ENCODE data around the gene SMAD4.

The SMAD4 gene

GRCh38 chr18:51041677-51042352 lies 11.8 kb downstream of the SMAD4 start:
- H3K79me2 ChIP-seq (ENCODE audit: control insufficient read depth, insufficient read depth, low read length, unreplicated experiment) = peaks cover 96% of the 10 kb centered on the region
- H3K4me3 ChIP-seq (ENCODE audit: low read depth, low read length) = no peak overlapping the region
- no peak overlapping the region for H3K27ac ChIP-seq (ENCODE audit: low read depth, low read length)
- no peaks in the 10 kb centered on the region for H3K27me3 ChIP-seq (ENCODE audit: insufficient read depth, low read length)
- peaks cover 34% of the 10 kb centered on the region for H3K4me1 ChIP-seq (ENCODE audit: control insufficient read depth, insufficient read depth, low read length, unreplicated experiment)
- H3K36me3 ChIP-seq (ENCODE audit: insufficient read depth, low read length) = peaks cover 1% of the 10 kb centered on the region; the same call in 1 of the 2 replicates
- no peak overlapping the region for H2AFZ ChIP-seq (ENCODE audit: low read length, unreplicated experiment)

- peak overlapping the region; percentile 50 for H3K4me3 ChIP-seq (ENCODE audit: low read depth, low read length)
- H3K4me1 ChIP-seq (ENCODE audit: control insufficient read depth, insufficient read depth, low read length, unreplicated experiment) = peaks cover 15% of the 10 kb centered on the region
- peak overlapping the region; percentile 0; the same call in 1 of the 2 replicates for H3K27ac ChIP-seq (ENCODE audit: low read depth, low read length)
- H3K79me2 ChIP-seq (ENCODE audit: control insufficient read depth, insufficient read depth, low read length, unreplicated experiment) = peaks cover 84% of the 10 kb centered on the region
- no peaks in the 10 kb centered on the region for H3K27me3 ChIP-seq (ENCODE audit: insufficient read depth, low read length)
- H2AFZ ChIP-seq (ENCODE audit: low read length, unreplicated experiment) = no peak overlapping the region
- peaks cover 18% of the 10 kb centered on the region; the same call in 1 of the 2 replicates for H3K36me3 ChIP-seq (ENCODE audit: insufficient read depth, low read length)
Measured at GRCh38 chr18:51044928-51045585, 15.0 kb downstream of the SMAD4 start.

- Histone ChIP-seq H3K27me3 (ENCODE audit: insufficient read depth, low read length) (no peaks in the 10 kb centered on the region), H2AFZ (ENCODE audit: low read length, unreplicated experiment) (no peak overlapping the region), H3K79me2 (ENCODE audit: control insufficient read depth, insufficient read depth, low read length, unreplicated experiment) (peaks cover 69% of the 10 kb centered on the region), H3K4me1 (ENCODE audit: control insufficient read depth, insufficient read depth, low read length, unreplicated experiment) (peaks cover 21% of the 10 kb centered on the region), H3K36me3 (ENCODE audit: insufficient read depth, low read length) (peaks cover 18% of the 10 kb centered on the region; the same call in 1 of the 2 replicates), H3K27ac (ENCODE audit: low read depth, low read length) (no peak overlapping the region), H3K4me3 (ENCODE audit: low read depth, low read length) (no peak overlapping the region)
Measured at GRCh38 chr18:51048190-51048589, 18.2 kb downstream of the SMAD4 start.

- Histone ChIP-seq H3K79me2 (ENCODE audit: control insufficient read depth, insufficient read depth, low read length, unreplicated experiment) (peaks cover 67% of the 10 kb centered on the region), H3K36me3 (ENCODE audit: insufficient read depth, low read length) (peaks cover 18% of the 10 kb centered on the region; the same call in 1 of the 2 replicates), H3K4me1 (ENCODE audit: control insufficient read depth, insufficient read depth, low read length, unreplicated experiment) (peaks cover 30% of the 10 kb centered on the region)
Measured at GRCh38 chr18:51049137-51049536, 19.1 kb downstream of the SMAD4 start.

GRCh38 chr18:51051105-51051712 lies 21.2 kb downstream of the SMAD4 start:
- Histone ChIP-seq H2AFZ (ENCODE audit: low read length, unreplicated experiment) (no peak overlapping the region), H3K4me3 (ENCODE audit: low read depth, low read length) (no peak overlapping the region), H3K4me1 (ENCODE audit: control insufficient read depth, insufficient read depth, low read length, unreplicated experiment) (peaks cover 16% of the 10 kb centered on the region), H3K27ac (ENCODE audit: low read depth, low read length) (0 out of 2 replicates have a peak overlapping the region, but pooled peaks have one; percentile 11), H3K27me3 (ENCODE audit: insufficient read depth, low read length) (no peaks in the 10 kb centered on the region), H3K79me2 (ENCODE audit: control insufficient read depth, insufficient read depth, low read length, unreplicated experiment) (peaks cover 54% of the 10 kb centered on the region), H3K36me3 (ENCODE audit: insufficient read depth, low read length) (peaks cover 24% of the 10 kb centered on the region; the same call in 1 of the 2 replicates)

More at GRCh38 chr18:51049137-51049536, 19.1 kb downstream of the SMAD4 start:
- H2AFZ ChIP-seq (ENCODE audit: low read length, unreplicated experiment) = no peak overlapping the region
- no peaks in the 10 kb centered on the region for H3K27me3 ChIP-seq (ENCODE audit: insufficient read depth, low read length)
- H3K27ac ChIP-seq (ENCODE audit: low read depth, low read length) = no peak overlapping the region
- no peak overlapping the region for H3K4me3 ChIP-seq (ENCODE audit: low read depth, low read length)

- H3K27me3 ChIP-seq (ENCODE audit: insufficient read depth, low read length) = no peaks in the 10 kb centered on the region
- peak overlapping the region; percentile 23 for H2AFZ ChIP-seq (ENCODE audit: low read length, unreplicated experiment)
- H3K4me3 ChIP-seq (ENCODE audit: low read depth, low read length) = peak overlapping the region; percentile 49; the same call in 1 of the 2 replicates
- H3K27ac ChIP-seq (ENCODE audit: low read depth, low read length) = peak overlapping the region; percentile 31; the same call in 1 of the 2 replicates
- H3K36me3 ChIP-seq (ENCODE audit: insufficient read depth, low read length) = peaks cover 22% of the 10 kb centered on the region
- peaks cover 33% of the 10 kb centered on the region for H3K79me2 ChIP-seq (ENCODE audit: control insufficient read depth, insufficient read depth, low read length, unreplicated experiment)
- peaks cover 16% of the 10 kb centered on the region for H3K4me1 ChIP-seq (ENCODE audit: control insufficient read depth, insufficient read depth, low read length, unreplicated experiment)
Measured at GRCh38 chr18:51053814-51054213, 23.8 kb downstream of the SMAD4 start.

- Histone ChIP-seq H3K36me3 (ENCODE audit: insufficient read depth, low read length) (peaks cover 26% of the 10 kb centered on the region), H3K79me2 (ENCODE audit: control insufficient read depth, insufficient read depth, low read length, unreplicated experiment) (peaks cover 33% of the 10 kb centered on the region)
Measured at GRCh38 chr18:51054764-51055163, 24.8 kb downstream of the SMAD4 start.

GRCh38 chr18:51059969-51060368 lies 30.0 kb downstream of the SMAD4 start:
- Histone ChIP-seq H3K4me1 (ENCODE audit: control insufficient read depth, insufficient read depth, low read length, unreplicated experiment) (no peaks in the 10 kb centered on the region), H2AFZ (ENCODE audit: low read length, unreplicated experiment) (no peak overlapping the region), H3K4me3 (ENCODE audit: low read depth, low read length) (no peak overlapping the region), H3K27ac (ENCODE audit: low read depth, low read length) (no peak overlapping the region), H3K36me3 (ENCODE audit: insufficient read depth, low read length) (peaks cover 37% of the 10 kb centered on the region), H3K79me2 (ENCODE audit: control insufficient read depth, insufficient read depth, low read length, unreplicated experiment) (peaks cover 9% of the 10 kb centered on the region), H3K27me3 (ENCODE audit: insufficient read depth, low read length) (no peaks in the 10 kb centered on the region)

More at GRCh38 chr18:51054764-51055163, 24.8 kb downstream of the SMAD4 start:
- H3K4me3 ChIP-seq (ENCODE audit: low read depth, low read length) = no peak overlapping the region
- H3K27me3 ChIP-seq (ENCODE audit: insufficient read depth, low read length) = no peaks in the 10 kb centered on the region
- H3K4me1 ChIP-seq (ENCODE audit: control insufficient read depth, insufficient read depth, low read length, unreplicated experiment) = peaks cover 16% of the 10 kb centered on the region
- H2AFZ ChIP-seq (ENCODE audit: low read length, unreplicated experiment) = no peak overlapping the region
- H3K27ac ChIP-seq (ENCODE audit: low read depth, low read length) = no peak overlapping the region

- H3K27me3 ChIP-seq (ENCODE audit: insufficient read depth, low read length) = no peaks in the 10 kb centered on the region
- H3K4me1 ChIP-seq (ENCODE audit: control insufficient read depth, insufficient read depth, low read length, unreplicated experiment) = peaks cover 18% of the 10 kb centered on the region
- no peak overlapping the region for H2AFZ ChIP-seq (ENCODE audit: low read length, unreplicated experiment)
- H3K79me2 ChIP-seq (ENCODE audit: control insufficient read depth, insufficient read depth, low read length, unreplicated experiment) = peaks cover 7% of the 10 kb centered on the region
- H3K4me3 ChIP-seq (ENCODE audit: low read depth, low read length) = no peak overlapping the region
- H3K36me3 ChIP-seq (ENCODE audit: insufficient read depth, low read length) = peaks cover 22% of the 10 kb centered on the region
- H3K27ac ChIP-seq (ENCODE audit: low read depth, low read length) = no peak overlapping the region
Measured at GRCh38 chr18:51064256-51064655, 34.2 kb downstream of the SMAD4 start.

GRCh38 chr18:51066273-51066672 lies 36.3 kb downstream of the SMAD4 start:
- Histone ChIP-seq H3K4me1 (ENCODE audit: control insufficient read depth, insufficient read depth, low read length, unreplicated experiment) (peaks cover 36% of the 10 kb centered on the region), H3K27me3 (ENCODE audit: insufficient read depth, low read length) (no peaks in the 10 kb centered on the region), H2AFZ (ENCODE audit: low read length, unreplicated experiment) (no peak overlapping the region), H3K27ac (ENCODE audit: low read depth, low read length) (no peak overlapping the region), H3K4me3 (ENCODE audit: low read depth, low read length) (no peak overlapping the region), H3K36me3 (ENCODE audit: insufficient read depth, low read length) (peaks cover 13% of the 10 kb centered on the region), H3K79me2 (ENCODE audit: control insufficient read depth, insufficient read depth, low read length, unreplicated experiment) (peaks cover 15% of the 10 kb centered on the region)

All from ACC112 (cell line).